Right lung (tissue), 10 donors: ENCODE data around the gene B3GAT1. TPM values are rescaled to one million over a fixed set of nuclear protein-coding genes. Genes with fewer than 3 reads are reported as not detected.
"Not testable (repeated sequence)": the region's sequence is repeated elsewhere in the genome, so short reads cannot be mapped to it uniquely, and the experiment has no call there.

ENCODE experiments used
- DNase-seq, 2 donors: peaks; one replicate each; pipeline ENCODE4 v3.0.0-alpha.2; 2013
- long read RNA-seq, 8 donors: transcript quantifications; one replicate each; lab custom pipeline, GENCODE V29; 2026
- polyA plus RNA-seq, 5 donors: library from polyadenylated mRNA; unstranded; fragments of 120-200 nt; gene quantifications; one replicate each; pipeline versions ENCODE4 v1.2.1 to v1.2.3, GENCODE V29; 2013; ENCODE audit warnings: inconsistent platforms in 1 of 5, low replicate concordance in 1 of 5; ENCODE audit not compliant: insufficient read length in 5 of 5, insufficient read depth in 1 of 5

Gene B3GAT1
- polyA plus RNA-seq, result under 1 TPM; 0.35 to 0.56 (median 0.42) TPM
- long read RNA-seq, donor 1, result 0 reads
- long read RNA-seq, donor 2, result 0 reads
- long read RNA-seq, donor 3, result 0 reads
- long read RNA-seq, donor 4, result 0 reads
- long read RNA-seq, donor 5, result 0 reads
- long read RNA-seq, donor 6, result 0 reads
- long read RNA-seq, donor 7, result 0 reads
- long read RNA-seq, donor 8, result 0 reads

- DNase-seq, result peak; percentile 12 to 19
Observed at GRCh38 chr11:134412203-134413042, at the start of gene B3GAT1. Gene B3GAT1, minus strand, starts transcription at chr11:134412242. Its CDS starts 24,583 bp downstream, at chr11:134387659.

GRCh38 chr11:134461621-134462020, 49.6 kb upstream of the B3GAT1 start:
- no peak for DNase-seq

DNA sequence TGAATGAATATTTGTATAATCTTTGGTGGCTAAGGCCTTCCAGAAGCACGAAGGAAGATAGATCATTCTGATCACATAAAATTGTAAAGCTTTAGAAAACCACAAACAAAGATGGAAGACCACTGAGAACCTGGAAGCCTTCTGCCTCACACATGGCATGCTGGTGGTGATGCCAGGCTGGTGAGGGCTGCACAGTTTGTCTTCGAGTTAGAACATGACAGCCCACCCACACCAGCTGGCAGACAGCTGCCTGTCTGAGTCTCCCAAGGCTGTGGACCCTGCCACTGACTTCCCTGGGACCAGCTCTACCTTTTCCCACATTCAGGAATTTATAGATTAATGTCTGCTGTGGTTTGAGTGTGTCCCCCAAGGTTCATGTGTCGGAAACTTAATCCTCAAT, 48.8 kb upstream of the B3GAT1 start:
- no peak for DNase-seq

DNA sequence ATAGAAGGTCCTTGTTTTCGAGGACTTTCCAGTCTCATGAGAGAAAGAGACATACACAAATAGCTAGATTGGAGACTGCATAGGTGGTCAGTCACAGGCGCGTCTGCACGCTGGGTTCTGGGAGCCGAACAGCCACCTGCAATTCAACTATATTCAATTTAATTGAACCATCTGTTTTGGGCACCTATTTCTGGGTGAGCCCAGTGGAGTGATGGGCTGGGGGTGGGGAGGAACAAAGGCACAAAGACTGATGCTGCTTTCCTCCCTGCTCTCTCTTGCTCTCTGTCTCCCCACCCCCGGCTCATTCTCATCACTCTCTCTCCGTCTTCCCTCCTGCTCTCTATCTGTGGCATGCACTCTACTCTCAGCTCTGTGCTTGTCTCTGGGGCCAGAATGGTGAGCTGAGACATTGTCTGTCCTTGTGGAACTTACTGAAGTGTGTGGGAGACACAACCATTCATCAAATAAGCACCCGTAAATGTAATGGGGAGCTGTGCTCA, 48.1 kb upstream of the B3GAT1 start:
- no peak for DNase-seq

- no peak for DNase-seq
Observed at GRCh38 chr11:134459246-134460061, 47.4 kb upstream of the B3GAT1 start.

DNA sequence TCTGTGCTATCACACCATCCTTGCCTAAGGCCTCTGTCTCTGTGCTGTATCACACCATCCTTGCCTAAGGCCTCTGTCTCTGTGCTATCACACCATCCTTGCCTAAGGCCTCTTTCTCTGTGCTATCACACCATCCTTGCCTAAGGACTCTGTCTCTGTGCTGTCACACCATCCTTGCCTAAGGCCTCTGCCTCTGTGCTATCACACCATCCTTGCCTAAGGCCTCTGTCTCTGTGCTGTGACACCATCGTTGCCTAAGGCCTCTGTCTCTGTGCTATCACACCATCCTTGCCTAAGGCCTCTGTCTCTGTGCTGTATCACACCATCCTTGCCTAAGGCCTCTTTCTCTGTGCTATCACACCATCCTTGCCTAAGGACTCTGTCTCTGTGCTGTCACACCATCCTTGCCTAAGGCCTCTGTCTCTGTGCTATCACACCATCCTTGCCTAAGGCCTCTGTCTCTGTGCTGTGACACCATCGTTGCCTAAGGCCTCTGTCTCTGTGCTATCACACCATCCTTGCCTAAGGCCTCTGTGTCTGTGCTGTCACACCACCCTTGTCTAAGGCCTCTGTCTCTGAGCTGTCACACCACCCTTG, 45.5 kb upstream of the B3GAT1 start:
- not testable (repeated sequence) for DNase-seq

DNA sequence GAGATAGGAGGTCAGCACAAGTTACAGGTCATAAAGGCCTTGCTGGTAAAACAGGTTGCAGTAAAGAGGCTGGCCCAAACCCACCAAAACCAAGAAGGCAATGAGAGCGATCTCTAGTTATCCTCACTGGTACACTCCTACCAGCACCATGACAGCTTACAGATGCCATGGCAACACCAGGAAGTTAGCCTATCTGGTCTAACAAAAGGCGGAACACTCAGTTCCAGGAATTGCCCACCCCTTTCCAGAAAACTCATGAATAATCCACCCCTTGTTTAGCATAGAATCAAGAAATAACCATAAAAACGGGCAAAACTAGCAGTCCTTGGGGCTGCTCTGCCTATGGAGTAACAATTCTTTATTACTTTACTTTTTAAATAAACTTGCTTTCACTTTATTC, 43.5 kb upstream of the B3GAT1 start:
- no peak for DNase-seq

GRCh38 chr11:134454146-134454690, 42.2 kb upstream of the B3GAT1 start:
- no peak for DNase-seq

- no peak for DNase-seq
Observed at GRCh38 chr11:134453441-134453840, 41.4 kb upstream of the B3GAT1 start.

- no peak for DNase-seq
Observed at GRCh38 chr11:134452838-134453155, 40.8 kb upstream of the B3GAT1 start.

- no peak for DNase-seq
Observed at GRCh38 chr11:134452026-134452837, 40.2 kb upstream of the B3GAT1 start.

GRCh38 chr11:134450186-134450585, 38.1 kb upstream of the B3GAT1 start:
- no peak for DNase-seq

- DNase-seq, result no peak
Observed at GRCh38 chr11:134449713-134450112, 37.7 kb upstream of the B3GAT1 start.

DNA sequence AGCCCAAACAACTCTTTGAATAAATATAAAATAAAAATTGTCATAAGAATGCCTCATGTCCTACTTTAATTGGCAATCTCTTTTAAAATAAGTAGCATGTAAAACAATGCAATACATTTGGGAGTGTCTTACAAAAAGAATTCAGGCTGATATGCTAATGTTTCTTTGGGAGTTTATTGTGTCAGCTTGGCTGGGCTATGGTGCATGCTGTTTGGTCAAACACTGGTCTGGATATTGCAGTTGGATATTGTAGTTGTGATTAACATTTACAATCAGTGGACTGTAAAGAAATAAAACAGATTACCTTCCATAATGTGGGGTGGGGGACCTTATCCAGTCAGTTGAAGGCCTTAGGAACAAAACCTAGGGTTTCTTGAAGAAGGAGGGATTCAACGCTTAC, 37.0 kb upstream of the B3GAT1 start:
- DNase-seq, result no peak

DNA sequence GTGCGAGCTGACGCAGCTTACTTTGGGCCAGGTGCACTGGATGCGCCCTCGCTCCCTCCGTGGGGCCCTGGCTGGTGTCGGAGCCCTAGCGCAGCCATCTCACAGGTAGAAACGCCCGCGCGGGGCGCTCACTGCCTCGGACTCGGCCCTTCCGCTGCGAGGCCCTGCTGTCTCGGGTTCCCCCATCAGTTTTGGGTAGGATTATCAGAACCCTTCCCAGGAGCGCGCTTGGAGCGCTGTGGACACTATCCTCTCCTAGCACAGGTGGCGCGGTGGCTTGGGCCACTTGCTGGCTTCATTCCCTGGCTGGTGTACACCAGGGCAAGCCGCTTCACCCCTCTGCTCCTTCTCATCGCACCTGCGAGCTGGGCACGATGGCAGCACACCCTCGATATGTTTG, 35.7 kb upstream of the B3GAT1 start:
- DNase-seq, result no peak

- no peak for DNase-seq
Observed at GRCh38 chr11:134445601-134446325, 33.7 kb upstream of the B3GAT1 start.

- not testable (repeated sequence) for DNase-seq
Observed at GRCh38 chr11:134444160-134445108, 32.4 kb upstream of the B3GAT1 start.

GRCh38 chr11:134443246-134443645, 31.2 kb upstream of the B3GAT1 start:
- no peak for DNase-seq

DNA sequence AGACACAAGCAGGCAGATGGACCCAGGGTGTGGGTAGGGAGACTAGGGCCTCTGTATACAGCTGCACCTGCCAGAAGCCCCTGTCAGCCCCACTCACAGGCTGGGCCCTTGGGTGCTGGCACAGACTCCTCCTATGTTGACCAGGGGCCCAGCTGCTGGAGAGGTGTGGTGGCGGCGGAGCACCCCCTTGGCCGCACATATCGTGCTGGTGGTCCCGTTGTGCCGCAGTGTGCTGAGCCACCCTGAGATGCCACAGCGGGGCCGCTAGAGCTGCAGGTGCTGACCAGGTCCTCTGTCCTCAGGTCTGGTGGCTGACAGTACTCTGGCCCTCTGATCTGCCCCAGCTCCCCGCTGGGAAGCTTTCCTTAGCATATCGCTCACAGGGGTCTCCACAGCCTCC, 30.2 kb upstream of the B3GAT1 start:
- no peak for DNase-seq
